Colonic mucosa (tissue), 4 donors: Measurements from ENCODE around the gene SGSH. TPM values are rescaled to one million over a fixed set of nuclear protein-coding genes. Genes with fewer than 3 reads are reported as not detected.
"Not testable (repeated sequence)": the region's sequence is repeated elsewhere in the genome, so short reads cannot be mapped to it uniquely, and the experiment has no call there.

Experiments used
- DNase-seq: peaks from one replicate; pipeline ENCODE4 v3.0.0-alpha.2; 2020
- H3K27ac ChIP-seq: fragments of 200-600 bp; one replicate; pipeline ENCODE4 v1.8.0; 2021
- H3K27me3 ChIP-seq: fragments of 200-600 bp; one replicate; pipeline ENCODE4 v1.8.0; 2021
- H3K36me3 ChIP-seq: fragments of 200-600 bp; one replicate; pipeline ENCODE4 v1.8.0; 2021
- H3K4me1 ChIP-seq: fragments of 200-600 bp; one replicate; pipeline ENCODE4 v1.8.0; 2021; ENCODE audit warnings: mild to moderate bottlenecking
- H3K4me3 ChIP-seq: fragments of 200-600 bp; one replicate; pipeline ENCODE4 v1.8.0; 2021
- H3K9ac ChIP-seq, 2 donors: one replicate each; pipeline ENCODE4 v1.7.0; 2013; ENCODE audit warnings: control low read depth in 2 of 2, low read depth in 2 of 2, low read length in 2 of 2
- H3K9me3 ChIP-seq: fragments of 200-600 bp; one replicate; pipeline ENCODE4 v1.8.0; 2021
- intact Hi-C: fragments of 100-400 bp; cut with DNase I; formaldehyde crosslinking; loops from one replicate; pipeline ENCODE4 v1.14.1; 2022
- total RNA-seq, 2 donors: library from RNA; stranded (reverse); fragmentation: NEBNext Ultra II Directional in 1 of 2; extraction: Animal tissue kit (Norgen Biotek cat#: 25700) in 1 of 2; gene quantifications; one replicate each; pipeline ENCODE4 v1.2.1, GENCODE V29; 2021
- TF ChIP-seq, protein P1 (sequence below): fragments of 200-600 bp; IDR thresholded peaks from one replicate; pipeline ENCODE4 v1.8.0; 2022; ENCODE audit warnings: antibody characterized with exemption, mild to moderate bottlenecking
- donor health status: healthy.
- donor health status: DM: no; HTN: no; CAD: no.
- donor health status: DM: no; HTN: no; CAD: no.

Gene SGSH
- total RNA-seq, 2 donors from 2014 or later: 40.3 to 43.1 TPM

DNA sequence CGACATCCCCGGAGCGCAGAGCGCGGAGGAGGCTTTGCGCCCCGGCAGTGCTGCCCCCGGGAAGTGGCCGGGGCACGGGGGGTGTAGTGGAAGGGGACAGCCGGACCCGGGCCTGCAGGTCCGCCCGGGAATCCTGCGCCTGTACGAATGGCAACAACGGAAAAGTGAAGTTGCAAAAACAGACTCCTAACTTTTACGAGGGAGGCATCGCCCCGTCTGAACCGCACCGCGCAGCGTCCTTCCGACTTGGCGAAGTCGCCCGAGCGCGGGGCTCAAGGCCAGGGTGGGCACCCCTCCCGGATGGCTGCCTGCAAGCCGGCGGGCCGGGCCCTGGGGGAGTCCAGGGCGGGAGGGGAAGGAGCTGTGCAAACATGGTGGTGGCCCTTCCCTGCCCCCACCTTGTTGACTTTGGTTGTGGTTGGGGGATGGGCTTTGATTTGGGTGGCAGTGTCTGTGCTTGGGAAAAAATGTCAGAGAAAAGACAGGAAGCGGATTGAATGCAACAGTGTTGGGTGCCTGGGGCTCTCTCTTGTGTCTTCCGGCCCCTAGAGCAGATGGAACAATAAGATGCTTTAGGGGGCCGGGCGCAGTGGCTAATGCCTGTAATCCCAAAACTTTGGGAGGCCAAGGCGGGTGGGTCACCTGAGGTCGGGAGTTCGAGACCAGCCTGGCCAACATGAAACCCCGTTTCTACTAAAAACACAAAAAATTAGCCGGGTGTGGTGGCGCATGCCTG, 41.2 kb upstream of the SGSH start:
- intact Hi-C loops: no loop called here
- Histone ChIP-seq H3K4me3 (peak overlapping the region; percentile 90), H3K27me3 (no peaks in the 10 kb centered on the region), H3K36me3 (no peaks in the 10 kb centered on the region), H3K27ac (peak overlapping the region; percentile 99), H3K9me3 (no peaks in the 10 kb centered on the region), H3K4me1 (peaks cover 15% of the 10 kb centered on the region), H3K9ac (peak overlapping the region; percentile 90 to 91)
- TF ChIP-seq, protein P1, sequence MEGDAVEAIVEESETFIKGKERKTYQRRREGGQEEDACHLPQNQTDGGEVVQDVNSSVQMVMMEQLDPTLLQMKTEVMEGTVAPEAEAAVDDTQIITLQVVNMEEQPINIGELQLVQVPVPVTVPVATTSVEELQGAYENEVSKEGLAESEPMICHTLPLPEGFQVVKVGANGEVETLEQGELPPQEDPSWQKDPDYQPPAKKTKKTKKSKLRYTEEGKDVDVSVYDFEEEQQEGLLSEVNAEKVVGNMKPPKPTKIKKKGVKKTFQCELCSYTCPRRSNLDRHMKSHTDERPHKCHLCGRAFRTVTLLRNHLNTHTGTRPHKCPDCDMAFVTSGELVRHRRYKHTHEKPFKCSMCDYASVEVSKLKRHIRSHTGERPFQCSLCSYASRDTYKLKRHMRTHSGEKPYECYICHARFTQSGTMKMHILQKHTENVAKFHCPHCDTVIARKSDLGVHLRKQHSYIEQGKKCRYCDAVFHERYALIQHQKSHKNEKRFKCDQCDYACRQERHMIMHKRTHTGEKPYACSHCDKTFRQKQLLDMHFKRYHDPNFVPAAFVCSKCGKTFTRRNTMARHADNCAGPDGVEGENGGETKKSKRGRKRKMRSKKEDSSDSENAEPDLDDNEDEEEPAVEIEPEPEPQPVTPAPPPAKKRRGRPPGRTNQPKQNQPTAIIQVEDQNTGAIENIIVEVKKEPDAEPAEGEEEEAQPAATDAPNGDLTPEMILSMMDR: no peak
- DNase-seq: peak; percentile 79

DNA sequence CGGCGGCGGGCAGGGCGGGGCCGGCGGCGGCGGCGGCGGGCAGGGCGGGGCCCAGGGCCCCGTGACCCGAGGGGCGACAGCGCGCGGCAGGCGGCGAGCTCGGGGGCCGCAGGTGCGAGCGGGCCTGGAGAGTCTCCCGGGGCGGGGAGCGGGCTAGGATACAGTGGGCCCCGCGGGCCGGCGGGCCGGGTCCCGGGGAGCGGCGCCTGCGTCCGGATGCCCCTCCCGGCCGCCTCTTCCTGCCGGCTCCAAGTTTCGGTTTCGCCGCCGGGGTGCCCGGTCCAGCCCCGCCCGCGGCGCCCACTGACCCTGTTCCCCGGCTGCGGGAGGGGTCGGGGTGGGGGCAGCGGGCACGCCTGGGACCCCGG, 40.6 kb upstream of the SGSH start, which contains the start of gene RNF213:
Gene RNF213, plus strand, starts transcription at position 62 of the 368 bp plus-strand sequence. CDS start 2,830 bp downstream, outside the sequence.
- DNase-seq: peak; percentile 49
- Histone ChIP-seq H3K4me1 (peaks cover 15% of the 10 kb centered on the region), H3K36me3 (no peaks in the 10 kb centered on the region), H3K9me3 (no peaks in the 10 kb centered on the region), H3K4me3 (peak within 1 kb of the TSS; percentile 90), H3K27ac (peak within 1 kb of the TSS; percentile 99), H3K9ac (peak within 1 kb of the TSS; percentile 91), H3K27me3 (no peaks in the 10 kb centered on the region)
- intact Hi-C loops: no loop called here
- TF ChIP-seq, protein P1: no peak

DNA sequence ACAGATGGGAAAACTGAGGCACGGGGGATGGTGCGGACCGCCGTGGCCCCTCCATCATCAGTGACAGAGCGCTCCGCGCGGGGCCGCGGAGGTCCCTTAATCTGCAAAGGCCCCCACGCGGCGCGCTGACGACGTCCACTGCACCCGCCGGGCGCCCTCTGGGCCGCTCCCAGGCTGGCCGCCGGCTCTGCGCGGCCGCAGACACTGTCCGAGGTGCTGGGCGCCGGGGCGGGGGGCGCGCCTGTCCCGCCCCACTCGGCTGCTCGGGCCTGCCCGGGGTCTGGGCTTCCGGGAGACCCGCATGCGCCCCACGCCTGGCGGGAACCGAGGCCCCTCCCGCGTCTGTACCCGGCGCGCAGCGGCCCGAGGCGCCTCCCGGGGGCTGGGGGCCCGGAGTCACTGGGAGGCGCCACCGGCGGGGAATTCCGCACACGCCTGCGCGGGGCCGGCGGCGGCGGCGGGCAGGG, 40.0 kb upstream of the SGSH start:
- DNase-seq: peak; percentile 62
- Histone ChIP-seq H3K9me3 (no peaks in the 10 kb centered on the region), H3K9ac (peak overlapping the region; percentile 82 to 91), H3K36me3 (no peaks in the 10 kb centered on the region), H3K4me1 (peaks cover 15% of the 10 kb centered on the region), H3K4me3 (peak overlapping the region; percentile 56), H3K27ac (peak overlapping the region; percentile 94), H3K27me3 (no peaks in the 10 kb centered on the region)
- TF ChIP-seq, protein P1: no peak
- intact Hi-C loops: no loop called here

DNA sequence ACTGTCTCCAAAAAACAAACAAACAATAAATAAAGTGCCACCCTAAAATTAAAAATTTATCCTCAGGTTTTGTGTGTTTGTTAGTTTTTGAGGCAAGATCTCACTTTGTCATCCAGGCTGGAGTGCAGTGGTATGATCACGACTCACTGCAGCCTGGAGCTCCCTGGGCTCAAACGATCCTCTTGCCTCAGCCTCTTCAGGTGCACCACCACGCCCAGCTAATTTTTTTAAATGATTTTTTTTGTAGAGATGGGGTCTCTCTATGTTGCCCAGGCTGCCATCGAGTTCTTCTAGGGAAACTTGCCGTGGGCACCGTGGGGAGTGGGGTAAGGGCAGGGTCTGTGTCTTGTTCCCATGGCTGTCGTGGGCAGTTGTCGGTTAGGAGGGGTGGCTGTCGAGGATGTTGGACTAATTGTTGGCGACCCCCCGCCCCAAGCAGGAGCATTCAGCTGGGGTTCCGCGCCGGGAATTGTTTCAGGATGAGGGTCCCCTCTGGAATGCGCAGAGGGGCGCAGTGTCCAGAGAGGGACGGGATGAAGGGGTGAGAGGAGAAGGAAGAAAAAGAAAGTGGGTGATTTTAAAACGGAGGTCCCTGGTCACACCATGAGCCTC, 39.4 kb upstream of the SGSH start:
- peak overlapping the region; percentile 56 for H3K4me3 ChIP-seq
- no peaks in the 10 kb centered on the region for H3K27me3 ChIP-seq
- TF ChIP-seq, protein P1: no peak
- intact Hi-C loops: loop anchor here (10.0 kb wide), 1 partner anchor 115 kb away; the partner anchor contains the start of gene EIF4A3
- DNase-seq: no peak
- H3K9ac ChIP-seq: peak overlapping the region; percentile 82 to 91
- peaks cover 16% of the 10 kb centered on the region for H3K4me1 ChIP-seq
- H3K27ac ChIP-seq: peak overlapping the region; percentile 94
- H3K36me3 ChIP-seq: no peaks in the 10 kb centered on the region
- no peaks in the 10 kb centered on the region for H3K9me3 ChIP-seq

DNA sequence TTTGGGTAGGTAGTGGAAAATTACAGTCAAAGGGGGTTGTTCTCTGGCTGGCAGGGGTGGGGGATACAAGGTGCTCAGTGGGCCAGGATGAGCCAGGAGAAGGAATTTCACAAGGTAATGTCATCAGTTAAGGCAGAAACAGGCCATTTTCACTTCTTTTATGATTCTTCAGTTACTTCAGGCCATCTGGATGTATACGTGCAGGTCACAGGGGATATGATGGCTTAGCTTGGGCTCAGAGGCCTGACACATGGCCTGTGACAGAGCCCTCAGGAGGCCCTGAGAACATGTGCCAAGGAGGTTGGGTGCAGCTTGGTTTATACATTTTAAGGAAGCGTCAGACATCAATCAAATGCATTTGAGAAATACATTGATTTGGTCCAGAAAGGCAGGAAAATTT, 38.2 kb upstream of the SGSH start:
- H3K4me3 ChIP-seq, H3K9me3 ChIP-seq, DNase-seq, H3K27me3 ChIP-seq, H3K36me3 ChIP-seq, H3K9ac ChIP-seq: not testable (repeated sequence)
- H3K4me1 ChIP-seq: peaks cover 19% of the 10 kb centered on the region
- H3K27ac ChIP-seq: peak overlapping the region; percentile 87
- intact Hi-C loops: loop anchor here (10.0 kb wide), 1 partner anchor 113 kb away; the partner anchor contains the start of gene EIF4A3
